ENCODE data around the gene NOTUM.

DNA sequence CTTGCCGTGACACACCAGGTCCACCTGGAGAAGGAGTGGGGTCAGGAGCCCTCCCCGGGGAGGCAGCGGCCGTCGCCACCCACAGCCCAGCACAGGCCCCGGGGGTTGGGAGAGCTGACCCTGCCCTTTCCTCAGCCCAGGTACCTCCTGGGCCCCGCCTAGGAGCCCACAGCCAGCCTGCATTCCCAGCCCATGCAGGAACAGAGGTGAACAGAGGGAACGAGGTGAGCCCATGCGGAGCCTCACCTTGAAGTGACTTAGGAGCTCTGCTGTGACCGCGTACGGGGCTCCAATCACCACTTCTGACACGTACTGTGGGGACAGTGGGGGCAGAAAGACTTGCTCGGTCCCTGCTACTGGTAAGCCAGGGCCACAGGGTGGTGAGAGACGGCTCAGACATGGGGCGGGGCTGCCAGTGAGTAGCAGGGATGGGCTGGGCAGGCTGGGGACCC lies 55.5 kb downstream of the NOTUM start:
- TF ChIP-seq CTCF (IDR thresholded peaks at IDR 0.05; ENCODE audit: low read depth, low read length, poor library complexity, severe bottlenecking), result no peak
- no peak for TF ChIP-seq EZH2phosphoT487 (IDR thresholded peaks at IDR 0.05; ENCODE audit: borderline replicate concordance, low read length)
